GM19240 (cell line): ENCODE results near the gene TF.

Source experiments
- DNase-seq: peaks from one replicate; pipeline ENCODE4 v3.0.0; 2011; ENCODE audit warnings: low spot score; ENCODE audit not compliant: insufficient read length

TF gene

GRCh38 chr3:133805384-133805701 lies 59.1 kb downstream of the TF start:
- DNase-seq = no peak

DNA sequence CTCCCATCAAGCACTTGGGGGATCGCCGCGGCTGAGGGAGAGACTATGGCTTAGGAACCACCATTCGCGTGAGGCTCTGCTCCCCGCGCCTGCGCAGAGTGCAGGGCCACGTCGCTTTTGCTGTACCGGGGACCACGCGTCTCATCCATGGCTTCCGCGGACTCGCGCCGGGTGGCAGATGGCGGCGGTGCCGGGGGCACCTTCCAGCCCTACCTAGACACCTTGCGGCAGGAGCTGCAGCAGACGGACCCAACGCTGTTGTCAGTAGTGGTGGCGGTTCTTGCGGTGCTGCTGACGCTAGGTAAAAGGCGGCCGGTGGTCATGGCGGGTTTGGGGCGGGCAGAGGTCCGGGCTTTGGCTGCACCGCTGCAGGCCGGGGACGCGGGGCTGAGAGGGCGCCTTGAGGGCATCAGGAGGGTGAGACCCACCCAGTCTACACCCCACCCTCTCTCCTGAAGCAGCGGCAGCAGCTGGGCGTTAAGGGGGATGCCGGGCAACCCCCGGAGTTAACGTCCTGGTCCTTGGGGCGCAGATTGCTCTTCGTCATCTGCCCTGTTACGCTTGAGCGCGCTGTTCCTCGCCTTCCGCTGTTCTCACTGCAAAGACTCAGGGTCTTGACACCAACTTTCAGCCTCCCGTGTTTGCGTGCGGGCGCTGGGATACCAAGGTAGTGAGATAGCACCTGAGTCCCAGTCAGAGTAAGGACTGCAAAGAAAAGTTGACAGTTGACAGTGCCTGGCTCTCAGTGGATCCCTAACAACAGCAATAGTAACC lies 59.7 kb downstream of the TF start, which contains the start of gene SRPRB:
SRPRB (plus strand) TSS at position 114 of the 774 bp plus-strand sequence; CDS start at position 148, 34 bp downstream.
- peak; percentile 96 for DNase-seq

DNA sequence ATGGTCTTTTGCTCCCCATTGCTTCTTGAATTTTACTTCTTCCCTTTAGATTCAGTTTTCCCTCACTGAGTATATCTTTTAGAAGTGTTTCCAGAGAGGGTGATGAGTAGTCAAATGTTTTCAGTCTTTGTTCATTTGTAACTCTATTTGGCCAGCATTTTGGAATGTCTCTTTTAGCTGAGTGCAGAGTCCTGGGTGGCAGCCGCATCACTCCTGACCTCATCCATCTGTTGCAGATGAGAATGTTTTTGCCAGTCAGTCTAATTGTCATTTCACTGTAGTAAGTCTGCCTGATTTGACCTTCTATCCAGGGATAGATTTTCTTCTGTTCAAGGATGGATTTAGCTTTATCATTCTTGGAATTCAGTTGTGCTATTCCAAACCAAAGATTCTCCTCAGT lies 66.7 kb downstream of the TF start:
- DNase-seq = no peak

DNA sequence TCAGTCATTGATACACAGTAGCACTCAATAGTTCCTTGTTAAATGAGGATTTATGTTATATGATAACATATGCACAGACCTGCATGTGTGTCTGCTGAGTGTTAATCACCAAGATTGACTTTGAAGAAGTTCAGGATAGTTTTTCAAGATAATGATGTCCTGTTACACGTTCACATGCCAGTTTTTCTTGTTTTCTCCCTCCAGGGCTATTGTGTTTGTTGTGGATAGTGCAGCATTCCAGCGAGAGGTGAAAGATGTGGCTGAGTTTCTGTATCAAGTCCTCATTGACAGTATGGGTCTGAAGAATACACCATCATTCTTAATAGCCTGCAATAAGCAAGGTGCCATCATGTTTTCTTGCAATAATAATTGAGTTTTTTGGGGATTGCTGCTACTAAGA lies 69.2 kb downstream of the TF start:
- no peak for DNase-seq

DNA sequence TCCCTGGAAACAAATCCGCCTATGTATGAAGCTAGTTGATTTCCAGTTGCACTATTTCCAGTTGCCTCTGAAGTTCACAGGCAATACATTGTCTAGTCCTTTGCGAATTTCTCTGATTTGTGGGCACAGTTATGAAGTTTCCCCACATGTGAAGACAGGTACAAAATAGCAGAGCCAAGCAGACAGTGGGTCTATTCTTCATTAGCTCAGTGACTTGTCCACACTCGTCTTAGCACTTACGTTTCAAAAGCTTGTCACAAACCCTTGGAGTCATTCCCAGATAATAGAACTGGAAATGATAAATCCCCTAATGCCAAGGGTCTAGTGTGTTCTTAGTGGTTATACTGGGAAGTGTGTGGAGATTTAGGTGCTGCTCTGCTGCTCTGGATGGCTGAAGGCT lies 73.9 kb downstream of the TF start:
- no peak for DNase-seq

- DNase-seq = no peak
These were observed 74.9 kb downstream of the TF start for GRCh38 chr3:133820889-133821675.

- no peak for DNase-seq
These were observed 75.8 kb downstream of the TF start for GRCh38 chr3:133821767-133822638.

GRCh38 chr3:133824961-133825485 lies 78.8 kb downstream of the TF start:
- no peak for DNase-seq

DNA sequence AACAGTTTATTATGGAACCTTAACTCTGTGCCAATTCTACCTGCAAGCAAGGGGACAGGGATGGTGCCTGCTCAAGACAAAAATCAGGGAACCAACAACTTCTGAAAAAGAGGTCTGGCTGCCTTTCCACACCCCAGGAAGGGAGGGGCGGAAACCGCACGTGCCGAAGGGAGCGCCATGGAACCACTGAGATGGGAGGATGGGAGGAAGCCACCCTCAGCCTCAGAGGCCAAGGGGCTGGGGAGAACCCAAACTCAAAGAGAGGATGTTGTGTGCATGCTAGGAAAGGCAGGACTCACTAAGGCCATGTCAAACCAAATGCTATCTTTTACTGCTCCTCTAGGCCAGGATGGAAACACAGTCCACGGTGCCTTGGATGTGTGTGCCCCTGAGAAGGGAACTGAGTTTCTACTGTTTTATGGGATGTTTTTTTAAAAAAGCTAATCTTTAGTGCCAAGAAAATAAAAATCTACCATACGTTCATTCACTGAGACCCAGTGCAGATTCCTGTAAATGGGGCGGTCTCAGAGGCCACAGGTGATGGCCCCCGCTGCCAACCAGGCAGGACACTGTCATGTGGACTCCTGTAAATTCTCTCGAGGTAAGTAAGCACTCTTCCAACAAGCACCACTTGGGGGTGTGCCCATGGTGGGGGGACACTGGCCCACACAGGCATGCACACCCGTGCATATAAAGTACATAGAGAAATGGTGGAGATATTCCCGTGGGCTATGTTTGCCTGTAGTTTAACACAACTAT lies 80.0 kb downstream of the TF start:
- DNase-seq = no peak

- no peak for DNase-seq
These were observed 80.9 kb downstream of the TF start for GRCh38 chr3:133827136-133827535.

DNA sequence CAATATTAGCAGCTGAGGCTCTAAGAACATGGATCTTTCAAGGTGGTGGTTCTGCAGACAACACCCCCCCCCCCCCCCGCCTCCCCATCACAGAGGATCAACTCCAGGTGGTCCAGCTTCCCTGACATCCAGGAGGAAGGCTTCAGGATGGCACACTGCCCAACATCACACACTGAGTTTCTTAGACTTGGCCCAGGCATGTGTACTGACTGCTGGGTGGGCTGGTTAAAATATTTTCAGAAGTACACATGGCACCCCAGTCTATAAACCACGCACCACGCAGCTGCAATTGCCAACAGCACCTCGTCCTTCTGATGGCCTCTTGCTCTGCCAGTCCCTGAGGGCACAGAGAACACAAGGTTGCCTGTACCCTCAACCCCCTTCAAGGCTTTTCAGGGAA lies 81.5 kb downstream of the TF start:
- no peak for DNase-seq

GRCh38 chr3:133828576-133829309 lies 82.5 kb downstream of the TF start:
- no peak for DNase-seq

- no peak for DNase-seq
These were observed 83.1 kb downstream of the TF start for GRCh38 chr3:133829310-133829707.

DNA sequence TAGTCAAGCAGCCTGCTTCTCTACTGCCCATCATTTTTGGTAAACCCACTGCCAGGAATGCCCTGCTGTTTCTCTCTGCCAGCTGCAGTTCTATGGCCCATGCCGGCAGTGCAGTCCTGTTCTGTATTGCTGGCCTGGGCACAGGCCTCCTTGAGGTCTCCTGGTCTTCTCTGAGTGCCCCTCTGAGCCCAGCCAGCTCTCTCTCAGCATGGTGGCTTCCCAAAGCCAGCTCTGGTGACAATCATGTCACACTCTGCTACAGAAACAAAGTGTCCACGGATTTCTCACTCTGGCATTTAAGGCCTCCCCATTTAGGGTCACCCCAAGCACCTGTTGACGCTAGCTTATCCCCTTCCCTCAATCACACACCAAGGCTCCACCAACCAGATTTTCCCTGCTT lies 83.9 kb downstream of the TF start:
- no peak for DNase-seq

DNA sequence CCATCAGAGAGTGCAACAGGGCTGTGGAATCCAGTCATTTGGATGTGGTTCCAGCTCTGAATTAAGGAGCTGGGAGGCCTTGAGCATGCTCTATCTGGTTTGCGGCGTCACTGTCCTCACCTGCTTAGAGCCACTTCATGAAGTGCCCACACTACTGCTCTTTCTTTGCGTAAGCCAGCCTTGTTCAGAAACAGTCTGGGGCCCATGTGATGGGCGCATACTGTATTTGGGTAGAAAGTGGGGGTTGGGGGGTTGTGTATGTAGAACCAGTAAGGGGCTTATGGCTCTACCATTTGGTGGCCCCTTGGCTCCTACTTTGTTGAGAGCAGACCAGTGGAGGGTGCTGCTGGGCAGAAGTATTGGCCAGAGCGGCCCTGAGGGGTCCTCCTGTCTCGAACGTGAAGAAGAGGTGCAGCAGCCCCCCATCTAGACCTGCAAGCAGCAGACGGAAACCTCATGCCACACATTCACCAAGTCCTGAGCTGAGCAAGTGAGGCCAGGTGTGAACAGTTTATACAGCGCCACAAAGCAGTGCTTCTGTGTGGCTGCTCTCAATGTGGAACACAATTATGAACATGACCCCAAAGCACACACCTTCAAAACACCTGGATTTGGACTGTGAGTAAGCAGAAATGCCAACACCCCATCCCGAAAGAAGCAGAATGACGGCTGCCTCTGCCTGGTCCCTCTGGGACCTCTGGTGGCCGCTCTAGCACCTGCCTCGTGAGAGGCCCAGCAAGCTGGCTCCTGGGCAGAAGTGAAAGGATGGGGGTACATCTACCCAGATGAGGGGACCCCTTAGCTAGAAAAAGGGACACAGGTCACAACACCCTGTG lies 86.0 kb downstream of the TF start:
- DNase-seq = no peak

- no peak for DNase-seq
These were observed 86.6 kb downstream of the TF start for GRCh38 chr3:133832802-133833144.

DNA sequence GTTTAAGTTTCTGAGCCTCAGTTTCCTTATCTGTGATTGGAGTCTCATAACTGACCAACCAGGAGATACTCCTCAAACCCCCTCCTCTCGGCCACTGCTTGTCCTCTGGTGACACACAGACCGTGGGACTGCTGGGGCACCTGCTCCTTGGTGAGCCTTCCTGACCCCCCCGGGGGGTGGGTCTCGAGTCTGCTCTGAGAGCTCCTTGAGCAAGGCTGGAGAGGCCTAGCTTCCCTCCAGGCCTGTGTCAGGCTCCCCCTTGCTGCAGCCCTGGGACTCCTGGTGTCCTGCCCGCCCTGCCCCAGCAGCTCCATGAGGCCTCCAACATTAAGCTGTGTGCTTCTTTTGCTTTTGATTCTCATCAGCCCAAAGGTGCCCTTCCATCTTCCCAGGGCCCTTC lies 87.1 kb downstream of the TF start:
- no peak for DNase-seq

DNA sequence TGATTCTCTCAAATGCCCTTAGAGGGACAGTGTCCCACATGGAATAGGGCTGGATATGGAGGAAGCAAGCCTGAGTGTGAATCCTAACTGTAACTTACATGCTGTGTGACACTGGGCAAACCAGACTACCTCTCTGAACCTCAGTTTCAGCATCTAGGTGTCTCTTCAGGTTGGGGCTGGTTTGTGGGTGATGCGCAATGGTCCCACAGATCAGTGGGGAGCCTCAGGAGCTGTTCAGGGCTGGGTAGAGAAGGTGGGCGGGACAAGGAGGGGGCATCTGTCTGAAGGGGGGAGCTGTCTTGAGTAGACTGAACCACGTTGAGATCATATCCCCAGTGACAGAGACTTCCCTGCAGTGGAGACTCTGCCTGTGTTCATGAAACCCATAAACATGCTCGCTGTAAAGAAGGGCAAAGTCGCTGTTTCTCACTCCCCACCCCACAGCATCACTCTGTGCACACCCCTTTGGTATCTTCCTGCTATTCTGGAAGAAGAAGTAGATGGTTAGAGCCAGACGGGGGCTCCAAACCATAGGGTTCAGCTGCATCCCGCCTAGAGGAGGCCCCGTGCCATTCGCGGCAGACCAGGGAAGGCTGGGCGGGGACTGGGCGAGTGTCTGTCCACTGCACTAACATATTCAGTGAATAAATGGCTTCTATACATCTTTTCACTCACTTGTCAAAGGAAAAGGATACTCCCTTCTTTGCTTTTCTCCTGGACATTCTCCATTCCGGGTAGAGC lies 87.9 kb downstream of the TF start:
- no peak for DNase-seq
